ENCODE results near the gene SGMS1.

DNA sequence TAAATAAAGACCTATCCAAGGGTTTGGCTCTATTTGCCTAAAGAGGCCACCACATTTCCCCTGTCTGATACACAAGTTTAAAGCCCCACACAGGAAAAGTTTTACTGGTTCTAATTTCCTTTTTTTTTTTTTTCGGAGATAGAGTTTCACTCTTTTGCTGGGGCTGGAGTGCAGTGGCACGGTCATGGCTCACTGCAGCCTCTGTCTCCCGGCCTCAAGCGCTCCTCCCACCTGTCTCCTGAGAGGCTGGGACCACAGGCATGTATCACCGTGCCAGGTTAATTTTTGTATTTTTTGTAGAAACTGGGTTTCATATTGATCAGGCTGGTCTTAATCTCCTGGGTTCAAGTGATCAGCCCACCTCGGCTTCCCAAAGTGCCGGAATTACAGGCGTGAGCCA is 319.1 kb downstream of the SGMS1 start:
- no peak for TF ChIP-seq CTCF (IDR thresholded peaks at IDR 0.05)
- no peak for TF ChIP-seq POLR2AphosphoS5 (IDR thresholded peaks at IDR 0.05)
